SJCRH30 (cell line): Measurements from ENCODE around the gene NOC2L. TPM values are rescaled to one million over a fixed set of nuclear protein-coding genes. Genes with fewer than 3 reads are reported as not detected.

ENCODE experiments used
- DNase-seq, 2 experiments: peaks; one replicate each; pipeline ENCODE4 v3.0.0-alpha.2; 2015 to 2020
- H3K27ac ChIP-seq: fragments of 250-450 bp; sonication (Bioruptor Pico); 2 replicates; pipeline ENCODE4 v1.5.1; 2020; ENCODE audit warnings: mild to moderate bottlenecking, moderate library complexity
- H3K27me3 ChIP-seq: fragments of 250-450 bp; sonication (Bioruptor Pico); 2 replicates; pipeline ENCODE4 v1.5.1; 2020; ENCODE audit warnings: mild to moderate bottlenecking, moderate library complexity
- H3K36me3 ChIP-seq: fragments of 250-450 bp; sonication (Bioruptor Pico); 2 replicates; pipeline ENCODE4 v1.5.1; 2020; ENCODE audit warnings: mild to moderate bottlenecking, moderate library complexity
- H3K4me1 ChIP-seq: fragments of 250-450 bp; sonication (Bioruptor Pico); 2 replicates; pipeline ENCODE4 v1.5.1; 2020; ENCODE audit warnings: mild to moderate bottlenecking, moderate library complexity
- H3K4me3 ChIP-seq: fragments of 250-450 bp; sonication (Bioruptor Pico); 2 replicates; pipeline ENCODE4 v1.5.1; 2020; ENCODE audit warnings: mild to moderate bottlenecking, moderate library complexity
- H3K9me3 ChIP-seq: fragments of 250-450 bp; sonication (Bioruptor Pico); replicated peaks from 2 replicates; pipeline ENCODE4 v1.5.1; 2020; ENCODE audit warnings: mild to moderate bottlenecking, moderate library complexity
- total RNA-seq: library from RNA; depleted of rRNA; stranded (reverse); fragments of >200 nt; shearing (Covaris generic); gene quantifications from 2 replicates; pipeline ENCODE4 v1.2.3, GENCODE V29; 2014

NOC2L gene
- total RNA-seq, 1 experiment from 2014 or later, result 147 TPM

GRCh38 chr1:911875-912739 lies 46.9 kb downstream of the NOC2L start:
- Histone ChIP-seq H3K9me3 (no peaks in the 10 kb centered on the region), H3K27ac (no peak overlapping the region), H3K4me3 (no peak overlapping the region), H3K4me1 (peaks cover 15% of the 10 kb centered on the region), H3K27me3 (peaks cover 28% of the 10 kb centered on the region), H3K36me3 (no peaks in the 10 kb centered on the region)
- no peak for DNase-seq

DNA sequence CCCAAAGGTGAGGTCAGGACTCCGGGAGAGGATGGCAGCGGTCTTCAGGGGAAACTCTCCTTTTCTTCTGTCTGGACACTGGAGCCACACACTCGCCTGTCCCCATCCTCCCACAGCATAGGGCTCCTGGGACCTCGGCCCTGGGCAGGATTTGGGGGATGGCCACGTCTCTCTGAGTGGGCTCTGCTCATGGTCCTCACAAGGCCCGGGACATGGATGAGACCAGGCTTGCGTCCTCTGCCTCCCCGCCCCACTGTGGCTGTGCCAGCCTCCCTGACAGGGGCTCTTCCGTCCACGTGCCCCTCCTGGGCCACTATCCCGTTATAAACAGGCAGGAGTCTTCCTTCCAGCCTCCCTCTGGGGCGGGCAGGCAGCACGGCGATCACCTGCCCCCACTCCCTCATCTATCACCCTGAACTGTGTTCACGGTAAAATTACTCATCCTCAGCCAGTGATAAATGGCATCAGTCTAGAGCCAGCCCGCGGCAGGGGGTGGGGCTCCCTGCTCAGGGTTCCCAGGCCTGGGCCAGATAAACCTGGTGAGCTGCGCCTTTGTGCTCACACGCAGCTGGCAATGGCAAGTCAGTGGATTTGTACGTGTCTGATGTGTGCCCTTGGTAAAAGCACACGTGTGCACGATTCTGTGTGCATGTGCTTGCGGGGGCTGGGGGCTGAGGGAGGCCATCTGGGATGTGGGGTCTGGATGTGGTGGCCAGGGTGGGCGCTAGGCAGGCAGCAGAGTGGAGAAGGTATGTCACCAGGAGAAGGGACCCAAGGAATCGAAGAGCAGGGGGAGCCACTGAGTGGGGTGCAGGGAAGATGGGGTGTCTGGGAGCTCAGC lies 48.0 kb downstream of the NOC2L start:
- Histone ChIP-seq H3K4me3 (no peak overlapping the region), H3K9me3 (no peaks in the 10 kb centered on the region), H3K4me1 (peaks cover 6% of the 10 kb centered on the region; the same call in 1 of the 2 replicates), H3K27ac (no peak overlapping the region), H3K27me3 (peaks cover 18% of the 10 kb centered on the region), H3K36me3 (no peaks in the 10 kb centered on the region)
- DNase-seq, result no peak

DNA sequence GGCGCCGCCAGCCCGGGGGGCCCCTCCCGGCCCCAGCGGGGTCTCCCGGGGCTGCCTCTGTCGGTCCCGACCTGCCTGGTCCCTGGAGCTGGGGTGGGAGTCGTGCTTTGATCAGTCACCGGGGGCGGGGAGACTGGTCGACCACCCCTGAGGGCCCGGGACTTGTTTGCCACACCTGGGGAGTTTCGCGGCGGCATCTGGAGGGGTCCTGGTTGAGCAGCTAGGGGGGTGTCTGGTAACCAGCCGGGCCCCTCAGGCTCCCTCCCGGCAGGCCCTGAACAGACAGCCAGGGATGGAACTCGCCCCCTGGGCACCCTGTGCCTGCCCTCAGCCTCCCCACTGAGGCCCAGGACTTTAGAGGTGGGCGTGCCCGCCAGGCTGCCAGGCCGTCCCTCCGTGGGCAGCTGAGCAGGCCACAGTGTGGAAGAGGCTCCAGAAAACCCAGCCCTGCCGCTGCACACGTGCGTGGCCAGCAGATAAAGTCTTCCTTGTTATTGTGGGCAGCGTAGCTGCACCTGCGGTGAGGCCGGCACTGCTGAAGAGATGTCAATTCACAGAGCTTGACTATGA lies 48.7 kb downstream of the NOC2L start:
- peaks cover 12% of the 10 kb centered on the region; the same call in 1 of the 2 replicates for H3K27me3 ChIP-seq
- no peaks in the 10 kb centered on the region for H3K36me3 ChIP-seq
- DNase-seq, result no peak
- H3K4me1 ChIP-seq, result peaks cover 6% of the 10 kb centered on the region; the same call in 1 of the 2 replicates
- H3K9me3 ChIP-seq, result no peaks in the 10 kb centered on the region
- H3K27ac ChIP-seq, result no peak overlapping the region
- H3K4me3 ChIP-seq, result no peak overlapping the region

- Histone ChIP-seq H3K9me3 (no peaks in the 10 kb centered on the region), H3K4me3 (no peak overlapping the region), H3K27ac (no peak overlapping the region), H3K27me3 (peaks cover 12% of the 10 kb centered on the region; the same call in 1 of the 2 replicates), H3K4me1 (peaks cover 6% of the 10 kb centered on the region; the same call in 1 of the 2 replicates), H3K36me3 (no peaks in the 10 kb centered on the region)
- no peak for DNase-seq
Observed at GRCh38 chr1:909861-910310, 49.2 kb downstream of the NOC2L start.

DNA sequence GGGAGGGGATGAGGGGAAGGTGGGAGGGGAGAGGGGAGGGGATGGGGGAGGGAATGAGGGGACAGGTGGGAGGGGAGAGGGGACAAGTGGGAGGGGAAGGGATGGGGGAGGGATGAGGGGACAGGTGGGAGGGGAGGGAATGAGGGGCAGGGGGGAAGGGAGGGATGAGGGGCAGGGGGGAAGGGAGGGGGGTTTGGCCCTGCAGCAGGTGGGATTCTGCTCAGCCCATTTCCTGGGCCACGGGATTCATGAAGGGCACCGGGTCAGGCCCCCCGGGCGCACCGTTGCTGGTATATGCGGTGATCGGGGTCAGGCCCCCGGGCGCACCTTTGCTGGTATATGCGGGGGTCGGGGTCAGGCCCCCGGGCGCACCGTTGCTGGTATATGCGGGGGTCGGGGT lies 50.4 kb downstream of the NOC2L start:
- DNase-seq, result no peak
- H3K4me1 ChIP-seq, result peaks cover 6% of the 10 kb centered on the region; the same call in 1 of the 2 replicates
- H3K4me3 ChIP-seq, result no peak overlapping the region
- H3K27ac ChIP-seq, result no peak overlapping the region
- no peaks in the 10 kb centered on the region for H3K9me3 ChIP-seq
- H3K36me3 ChIP-seq, result no peaks in the 10 kb centered on the region
- H3K27me3 ChIP-seq, result peaks cover 8% of the 10 kb centered on the region; the same call in 1 of the 2 replicates

DNA sequence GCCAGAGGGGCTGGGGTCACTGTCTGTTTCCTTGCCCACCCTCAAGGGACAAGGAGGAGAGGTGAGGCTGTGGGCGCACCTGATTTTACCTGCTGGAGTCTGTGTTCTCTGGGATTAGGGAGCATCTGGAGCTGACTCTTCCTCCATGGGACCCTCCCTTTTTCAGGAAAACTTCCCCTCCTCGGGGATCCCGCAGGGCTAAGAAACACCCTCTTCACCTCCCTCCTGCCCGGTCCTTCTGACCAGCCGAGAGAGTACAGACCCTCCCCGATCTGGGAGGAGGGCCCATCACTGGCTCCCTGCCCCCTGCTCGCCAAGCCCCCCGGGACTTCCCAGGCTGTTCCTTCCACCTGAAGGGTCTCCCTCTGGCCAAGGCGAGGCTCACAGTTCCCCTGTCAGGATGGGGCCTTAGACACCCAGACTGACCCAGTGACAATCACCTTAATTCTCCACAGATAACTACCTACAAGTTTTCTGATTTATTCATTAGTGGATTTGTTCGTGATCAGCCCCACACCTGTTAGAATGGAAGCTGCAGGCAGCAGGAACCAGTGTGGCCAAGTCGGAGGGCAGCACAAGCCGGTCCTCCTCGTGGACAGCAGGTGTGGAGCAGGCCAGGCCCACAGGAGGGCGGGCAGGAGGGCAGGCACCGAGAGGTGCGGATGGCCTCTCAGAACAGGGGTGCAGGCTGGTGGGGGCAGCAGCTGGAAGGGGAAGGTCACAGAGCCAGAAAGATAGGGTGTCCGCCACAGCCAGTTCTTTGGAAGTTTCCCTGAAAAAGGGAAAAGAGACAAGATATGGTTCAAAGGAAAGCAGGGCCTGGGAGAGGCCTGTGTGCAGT lies 51.2 kb downstream of the NOC2L start:
- Histone ChIP-seq H3K4me3 (no peak overlapping the region), H3K4me1 (peaks cover 6% of the 10 kb centered on the region; the same call in 1 of the 2 replicates), H3K27me3 (peaks cover 8% of the 10 kb centered on the region; the same call in 1 of the 2 replicates), H3K9me3 (no peaks in the 10 kb centered on the region), H3K36me3 (no peaks in the 10 kb centered on the region), H3K27ac (no peak overlapping the region)
- DNase-seq, result no peak

- Histone ChIP-seq H3K4me1 (peaks cover under 1% of the 10 kb centered on the region; the same call in 1 of the 2 replicates), H3K4me3 (no peak overlapping the region), H3K27me3 (no peaks in the 10 kb centered on the region; the same call in 1 of the 2 replicates), H3K36me3 (no peaks in the 10 kb centered on the region), H3K9me3 (no peaks in the 10 kb centered on the region), H3K27ac (no peak overlapping the region)
- peak in 1 of 2 experiments; percentile 33 for DNase-seq
Observed at GRCh38 chr1:906600-907420, 52.2 kb downstream of the NOC2L start.

- Histone ChIP-seq H3K36me3 (no peaks in the 10 kb centered on the region), H3K4me1 (no peaks in the 10 kb centered on the region), H3K4me3 (no peak overlapping the region), H3K9me3 (no peaks in the 10 kb centered on the region), H3K27ac (no peak overlapping the region), H3K27me3 (no peaks in the 10 kb centered on the region; the same call in 1 of the 2 replicates)
- peak in 1 of 2 experiments; percentile 2 for DNase-seq
Observed at GRCh38 chr1:905811-906599, 53.1 kb downstream of the NOC2L start.

GRCh38 chr1:905071-905749 lies 53.8 kb downstream of the NOC2L start:
- no peaks in the 10 kb centered on the region for H3K4me1 ChIP-seq
- H3K9me3 ChIP-seq, result no peaks in the 10 kb centered on the region
- no peaks in the 10 kb centered on the region for H3K36me3 ChIP-seq
- no peak for DNase-seq
- no peak overlapping the region for H3K27ac ChIP-seq
- H3K4me3 ChIP-seq, result no peak overlapping the region
- H3K27me3 ChIP-seq, result no peaks in the 10 kb centered on the region

- H3K4me1 ChIP-seq, result no peaks in the 10 kb centered on the region
- H3K27me3 ChIP-seq, result no peaks in the 10 kb centered on the region
- H3K27ac ChIP-seq, result no peak overlapping the region
- no peaks in the 10 kb centered on the region for H3K9me3 ChIP-seq
- peak in 1 of 2 experiments; percentile 67 for DNase-seq
- peak overlapping the region; percentile 19 for H3K4me3 ChIP-seq
- H3K36me3 ChIP-seq, result no peaks in the 10 kb centered on the region
Observed at GRCh38 chr1:904310-904950, 54.6 kb downstream of the NOC2L start.

GRCh38 chr1:903721-904271 lies 55.3 kb downstream of the NOC2L start:
- DNase-seq, result no peak
- Histone ChIP-seq H3K27me3 (no peaks in the 10 kb centered on the region), H3K4me3 (no peak overlapping the region), H3K4me1 (no peaks in the 10 kb centered on the region), H3K36me3 (no peaks in the 10 kb centered on the region), H3K9me3 (no peaks in the 10 kb centered on the region), H3K27ac (no peak overlapping the region)
